Vagina (tissue), 2 donors: ENCODE measurements around the gene SPAG4.

Experiments
- POLR2A ChIP-seq, 2 donors: fragments of 450-650 bp; IDR thresholded peaks; one replicate each; pipeline ENCODE4 v1.6.1; 2017; ENCODE audit warnings: antibody characterized with exemption in 2 of 2, mild to moderate bottlenecking in 2 of 2, moderate library complexity in 2 of 2
- TF ChIP-seq, protein P1 (sequence below), 3 experiments: fragments of 450-650 bp in 2 of 3; fragments of 200-600 bp in 1 of 3; sonication (generic) in 1 of 3; IDR thresholded peaks; one replicate each; pipeline ENCODE4 v1.5.1; 2017 to 2019; ENCODE audit warnings: antibody characterized with exemption in 3 of 3, mild to moderate bottlenecking in 2 of 3, moderate library complexity in 2 of 3

DNA sequence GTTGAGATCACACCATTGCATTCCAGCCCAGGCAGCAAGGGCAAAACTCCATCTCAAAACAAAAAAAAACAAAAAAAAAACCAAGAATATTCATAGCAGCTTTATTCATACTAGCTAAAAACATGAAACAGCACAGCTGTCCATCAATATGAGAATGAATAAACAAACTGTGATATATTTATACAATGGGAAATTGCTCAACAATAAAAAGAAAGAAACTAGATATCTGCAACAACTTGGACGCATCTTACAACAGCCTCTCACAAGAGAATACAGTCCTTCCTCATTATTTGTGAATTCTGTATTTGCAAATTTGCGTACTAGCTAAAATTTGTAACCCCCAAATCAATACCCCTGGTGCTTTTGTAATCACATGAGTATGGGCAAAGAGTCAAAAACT lies 28.2 kb upstream of the SPAG4 start:
- TF ChIP-seq, protein P1, sequence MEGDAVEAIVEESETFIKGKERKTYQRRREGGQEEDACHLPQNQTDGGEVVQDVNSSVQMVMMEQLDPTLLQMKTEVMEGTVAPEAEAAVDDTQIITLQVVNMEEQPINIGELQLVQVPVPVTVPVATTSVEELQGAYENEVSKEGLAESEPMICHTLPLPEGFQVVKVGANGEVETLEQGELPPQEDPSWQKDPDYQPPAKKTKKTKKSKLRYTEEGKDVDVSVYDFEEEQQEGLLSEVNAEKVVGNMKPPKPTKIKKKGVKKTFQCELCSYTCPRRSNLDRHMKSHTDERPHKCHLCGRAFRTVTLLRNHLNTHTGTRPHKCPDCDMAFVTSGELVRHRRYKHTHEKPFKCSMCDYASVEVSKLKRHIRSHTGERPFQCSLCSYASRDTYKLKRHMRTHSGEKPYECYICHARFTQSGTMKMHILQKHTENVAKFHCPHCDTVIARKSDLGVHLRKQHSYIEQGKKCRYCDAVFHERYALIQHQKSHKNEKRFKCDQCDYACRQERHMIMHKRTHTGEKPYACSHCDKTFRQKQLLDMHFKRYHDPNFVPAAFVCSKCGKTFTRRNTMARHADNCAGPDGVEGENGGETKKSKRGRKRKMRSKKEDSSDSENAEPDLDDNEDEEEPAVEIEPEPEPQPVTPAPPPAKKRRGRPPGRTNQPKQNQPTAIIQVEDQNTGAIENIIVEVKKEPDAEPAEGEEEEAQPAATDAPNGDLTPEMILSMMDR (IDR thresholded peaks at IDR 0.05): no peak
- no peak for TF ChIP-seq POLR2A (IDR thresholded peaks at IDR 0.05)
